ENCODE results near the gene KLF15. TPM values are rescaled to one million over a fixed set of nuclear protein-coding genes. Genes with fewer than 3 reads are reported as not detected.

The KLF15 gene
- total RNA-seq, 1 experiment from 2014 or later: 3.3 TPM

DNA sequence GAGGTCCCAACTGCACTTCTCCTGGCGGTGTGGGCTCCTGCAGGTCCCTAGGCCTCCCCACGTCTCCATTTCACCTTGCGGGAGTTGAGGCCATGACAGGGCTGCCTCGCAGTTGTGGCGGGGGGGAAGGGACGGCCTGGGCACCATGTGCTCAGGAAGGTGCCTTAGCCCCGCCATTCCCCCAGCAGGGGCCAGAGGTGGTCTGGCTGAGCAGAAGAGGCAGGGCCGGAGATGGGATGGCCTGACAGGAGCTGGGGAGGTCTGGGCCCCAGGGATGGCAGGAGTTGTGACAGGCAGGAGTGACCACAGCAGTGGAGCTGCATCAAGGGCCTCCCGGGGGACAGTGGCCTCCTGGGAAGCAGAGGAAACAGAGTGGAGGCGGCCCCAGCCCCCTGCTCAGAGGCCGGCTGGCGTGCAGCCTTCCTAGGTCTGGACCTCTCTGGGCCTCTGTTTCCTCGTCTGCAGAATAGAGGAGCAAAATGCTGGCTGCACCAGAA lies 18.7 kb upstream of the KLF15 start:
- CTCF ChIA-PET: no interaction called here
- Histone ChIP-seq H2AFZ (ENCODE audit: low read depth, low read length, poor library complexity, severe bottlenecking) (no peak overlapping the region), H3K4me2 (ENCODE audit: low read length) (no peak overlapping the region), H3K4me3 (replicated peaks in 1 of 2; ENCODE audit: low read depth in 1 of 2, low read length in 2 of 2) (no peak overlapping the region), H3K9ac (ENCODE audit: low read length) (no peak overlapping the region), H3K36me3 (ENCODE audit: control insufficient read depth in 1 of 2, insufficient read depth in 2 of 2, low read length in 2 of 2) (no peaks in the 10 kb centered on the region), H3K79me2 (ENCODE audit: insufficient read depth, low read length) (no peaks in the 10 kb centered on the region), H3K27me3 (ENCODE audit: insufficient read depth, low read length) (no peaks in the 10 kb centered on the region), H3K9me2 (ENCODE audit: insufficient read depth) (no peaks in the 10 kb centered on the region), H3K27ac (ENCODE audit: low read depth, low read length) (no peak overlapping the region), H4K20me1 (ENCODE audit: insufficient read depth) (no peaks in the 10 kb centered on the region), H3K9me3 (ENCODE audit: control insufficient read depth in 1 of 2, insufficient read depth in 1 of 2, low read depth in 1 of 2, low read length in 2 of 2) (no peaks in the 10 kb centered on the region), H3K4me1 (ENCODE audit: control insufficient read depth in 1 of 2, insufficient read depth in 2 of 2, low read length in 2 of 2) (no peaks in the 10 kb centered on the region)
- RAD21 ChIA-PET (ENCODE audit: low non-redundant PET in 1 of 2, low total read pairs in 2 of 2, uncharacterized antibody in 2 of 2, unreplicated experiment in 2 of 2): no interaction called here
- intact Hi-C loops (cut with micrococcal nuclease): no loop called here
- no TSS peak for BruUV-seq (replicated peaks)
- no peak for DNase-seq (ENCODE audit: low read depth, low spot score)
- TF ChIP-seq FOSL1 (IDR thresholded peaks at IDR 0.05; ENCODE audit: low read depth) (no peak), CBX3 (IDR thresholded peaks at IDR 0.05; ENCODE audit: low read depth) (no peak), ELF1 (IDR thresholded peaks at IDR 0.05; ENCODE audit: borderline replicate concordance, low read depth) (no peak), JUND (IDR thresholded peaks at IDR 0.05) (no peak), RAD21 (IDR thresholded peaks at IDR 0.05; ENCODE audit: low read depth) (no peak), ZBTB33 (IDR thresholded peaks at IDR 0.05; ENCODE audit: extremely low read depth, insufficient replicate concordance, low read length) (no peak), ZFX (IDR thresholded peaks at IDR 0.05) (no peak), SIN3A (IDR thresholded peaks at IDR 0.05; ENCODE audit: low read depth) (no peak), SRF (IDR thresholded peaks at IDR 0.05; ENCODE audit: low read depth) (no peak), POLR2AphosphoS5 (IDR thresholded peaks at IDR 0.05; ENCODE audit: low read depth, low read length) (no peak), EZH2phosphoT487 (IDR thresholded peaks at IDR 0.05; ENCODE audit: borderline replicate concordance) (no peak)
- POLR2A ChIA-PET: no interaction called here
- no peak for ATAC-seq

All from HCT116 (cell line).